Measurements from ENCODE around the gene PPP1R12C.
"Not testable (repeated sequence)": the region's sequence is repeated elsewhere in the genome, so short reads cannot be mapped to it uniquely, and the experiment has no call there.

Gene PPP1R12C

DNA sequence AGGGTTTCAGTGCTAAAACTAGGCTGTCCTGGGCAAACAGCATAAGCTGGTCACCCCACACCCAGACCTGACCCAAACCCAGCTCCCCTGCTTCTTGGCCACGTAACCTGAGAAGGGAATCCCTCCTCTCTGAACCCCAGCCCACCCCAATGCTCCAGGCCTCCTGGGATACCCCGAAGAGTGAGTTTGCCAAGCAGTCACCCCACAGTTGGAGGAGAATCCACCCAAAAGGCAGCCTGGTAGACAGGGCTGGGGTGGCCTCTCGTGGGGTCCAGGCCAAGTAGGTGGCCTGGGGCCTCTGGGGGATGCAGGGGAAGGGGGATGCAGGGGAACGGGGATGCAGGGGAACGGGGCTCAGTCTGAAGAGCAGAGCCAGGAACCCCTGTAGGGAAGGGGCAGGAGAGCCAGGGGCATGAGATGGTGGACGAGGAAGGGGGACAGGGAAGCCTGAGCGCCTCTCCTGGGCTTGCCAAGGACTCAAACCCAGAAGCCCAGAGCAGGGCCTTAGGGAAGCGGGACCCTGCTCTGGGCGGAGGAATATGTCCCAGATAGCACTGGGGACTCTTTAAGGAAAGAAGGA is 2.8 kb downstream of the PPP1R12C start:
- H3K4me3 ChIP-seq (ENCODE audit: low read depth, low read length) = no peak overlapping the region
- no peak for TF ChIP-seq CTCF (conservative IDR thresholded peaks at IDR 0.05; ENCODE audit: low read depth, low read length)
- no peak for DNase-seq (ENCODE audit: low read depth)

- DNase-seq (ENCODE audit: low read depth) = peak; percentile 96
- no peak for TF ChIP-seq CTCF (conservative IDR thresholded peaks at IDR 0.05; ENCODE audit: low read depth, low read length)
- H3K4me3 ChIP-seq (ENCODE audit: low read depth, low read length) = no peak overlapping the region
Measured at GRCh38 chr19:55113570-55114039, 3.8 kb downstream of the PPP1R12C start.

- H3K4me3 ChIP-seq (ENCODE audit: low read depth, low read length) = no peak overlapping the region
- TF ChIP-seq CTCF (conservative IDR thresholded peaks at IDR 0.05; ENCODE audit: low read depth, low read length) = peak; percentile 25
- DNase-seq (ENCODE audit: low read depth) = no peak
Measured at GRCh38 chr19:55112777-55113569, 4.5 kb downstream of the PPP1R12C start.

GRCh38 chr19:55112246-55112776 is 5.1 kb downstream of the PPP1R12C start:
- no peak for DNase-seq (ENCODE audit: low read depth)
- TF ChIP-seq CTCF (conservative IDR thresholded peaks at IDR 0.05; ENCODE audit: low read depth, low read length) = no peak
- H3K4me3 ChIP-seq (ENCODE audit: low read depth, low read length) = no peak overlapping the region

DNA sequence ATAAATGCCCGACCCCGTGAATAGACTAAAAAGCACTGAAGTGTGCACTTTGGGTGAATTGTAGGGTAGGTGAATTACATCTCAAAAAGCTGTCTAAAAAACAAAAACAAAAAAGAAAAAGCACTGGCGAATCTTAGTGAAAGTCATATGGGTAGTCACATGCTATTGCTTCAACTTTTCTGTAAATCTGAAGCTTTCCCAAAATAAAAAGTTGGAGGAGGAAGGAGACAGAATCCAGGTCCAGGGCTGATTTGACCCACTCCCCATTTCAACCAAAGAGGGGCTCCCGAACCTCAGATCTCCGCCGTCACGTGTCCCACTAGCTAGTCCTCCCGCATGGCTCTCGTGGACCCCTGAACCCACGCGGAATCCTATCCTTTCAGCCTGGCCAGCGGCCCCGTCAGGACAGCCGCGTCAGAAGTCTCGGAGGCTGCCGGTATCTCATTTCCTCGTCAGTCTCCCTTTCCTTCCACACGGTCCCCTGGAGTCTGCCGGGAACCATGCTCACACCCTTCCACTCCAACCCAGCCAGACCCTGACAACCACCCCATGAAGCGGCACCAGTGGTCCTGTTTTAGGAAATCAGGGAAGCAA is 6.1 kb downstream of the PPP1R12C start:
- DNase-seq (ENCODE audit: low read depth) = no peak
- no peak overlapping the region for H3K4me3 ChIP-seq (ENCODE audit: low read depth, low read length)
- TF ChIP-seq CTCF (conservative IDR thresholded peaks at IDR 0.05; ENCODE audit: low read depth, low read length) = no peak

- H3K4me3 ChIP-seq (ENCODE audit: low read depth, low read length) = no peak overlapping the region
- no peak for DNase-seq (ENCODE audit: low read depth)
- TF ChIP-seq CTCF (conservative IDR thresholded peaks at IDR 0.05; ENCODE audit: low read depth, low read length) = no peak
Measured at GRCh38 chr19:55109527-55110291, 7.7 kb downstream of the PPP1R12C start.

- H3K4me3 ChIP-seq (ENCODE audit: low read depth, low read length); DNase-seq (ENCODE audit: low read depth): not testable (repeated sequence)
Measured at GRCh38 chr19:55107252-55107651, 10.2 kb downstream of the PPP1R12C start.

All from choroid plexus epithelial cell (primary cell).